Hindlimb muscle (tissue), 1 donor: ENCODE data around the gene TMEM203. TPM values are rescaled to one million over a fixed set of nuclear protein-coding genes. Genes with fewer than 3 reads are reported as not detected.

Source experiments
- DNase-seq: peaks from one replicate; pipeline ENCODE4 v3.0.0-alpha.2; 2013
- polyA plus RNA-seq: library from polyadenylated mRNA; unstranded; fragments of 120-200 nt; gene quantifications from one replicate; pipeline ENCODE4 v1.2.1, GENCODE V29; 2013; ENCODE audit not compliant: insufficient read length

Gene TMEM203
- polyA plus RNA-seq, 1 donor: 36.1 TPM

DNA sequence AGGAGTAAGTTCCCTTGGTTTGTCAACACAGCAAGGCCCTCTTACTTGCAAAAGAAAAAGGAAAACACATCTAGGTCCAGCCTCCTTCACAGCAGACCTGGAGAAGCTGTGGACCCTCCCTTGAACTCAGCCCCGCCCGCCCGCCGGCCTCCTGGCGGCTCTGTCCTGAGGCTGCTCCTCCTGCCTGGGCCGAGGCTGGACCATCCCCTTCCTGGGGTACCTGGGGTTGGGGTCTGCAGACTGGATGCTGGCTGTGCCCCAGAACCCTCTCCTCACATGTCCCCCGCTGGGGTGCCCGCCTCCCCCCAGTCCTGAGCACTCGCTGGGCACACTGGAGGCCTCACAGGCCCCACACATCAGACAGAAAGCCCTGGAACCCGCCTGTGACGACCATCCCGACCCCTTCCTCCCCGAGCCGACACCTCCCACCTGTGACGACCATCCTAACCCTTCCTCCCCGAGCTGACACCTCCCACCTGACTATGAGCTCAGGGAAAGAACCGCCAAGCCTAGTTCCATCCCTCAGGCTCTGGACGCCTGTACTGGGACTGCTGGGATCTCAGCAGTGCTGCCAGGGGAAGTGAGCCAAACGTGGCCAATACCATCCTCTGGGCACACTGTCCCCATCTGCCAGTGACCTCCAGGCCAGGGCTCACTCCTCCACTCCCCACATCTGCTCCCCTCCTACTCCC, 26.4 kb downstream of the TMEM203 start:
- no peak for DNase-seq

DNA sequence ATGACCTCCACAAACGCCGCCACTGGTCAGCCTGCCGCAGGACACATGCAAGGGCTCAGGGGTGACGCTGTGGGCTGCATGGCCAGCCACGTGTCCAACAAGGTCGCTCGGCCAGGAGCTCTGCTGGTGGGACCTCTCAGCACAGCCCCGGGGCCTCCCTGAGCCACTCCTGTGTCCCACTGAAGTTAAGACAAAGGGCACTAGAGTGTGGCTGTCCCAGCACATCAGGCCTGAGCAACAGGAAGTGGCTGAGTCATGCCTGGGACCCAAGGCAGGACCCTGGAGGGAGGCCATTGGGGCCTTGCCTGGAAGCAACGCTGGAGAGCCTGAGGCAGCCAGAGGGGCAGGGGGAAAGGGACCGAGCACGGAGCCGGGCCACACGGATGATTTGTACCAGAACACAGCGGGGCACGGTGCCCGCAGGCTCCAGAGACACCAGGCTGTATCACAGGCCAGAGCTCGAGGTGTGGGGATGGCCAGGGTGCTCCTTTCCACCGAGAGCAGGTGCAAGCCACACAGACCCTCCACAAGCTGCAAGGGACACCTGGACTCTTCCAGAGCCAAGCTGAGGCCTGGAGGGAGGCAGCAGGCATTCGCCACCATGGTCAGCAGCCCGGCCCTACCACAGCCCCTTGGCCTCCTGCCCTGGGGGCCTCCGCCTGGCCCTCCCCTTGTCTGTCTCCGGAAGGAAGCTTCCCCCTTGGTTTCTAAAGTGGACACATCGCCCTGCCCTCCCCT, 27.1 kb downstream of the TMEM203 start:
- no peak for DNase-seq

- no peak for DNase-seq
Measured at GRCh38 chr9:137176302-137177182, 28.9 kb downstream of the TMEM203 start.

- no peak for DNase-seq
Measured at GRCh38 chr9:137175345-137175961, 30.0 kb downstream of the TMEM203 start.

DNA sequence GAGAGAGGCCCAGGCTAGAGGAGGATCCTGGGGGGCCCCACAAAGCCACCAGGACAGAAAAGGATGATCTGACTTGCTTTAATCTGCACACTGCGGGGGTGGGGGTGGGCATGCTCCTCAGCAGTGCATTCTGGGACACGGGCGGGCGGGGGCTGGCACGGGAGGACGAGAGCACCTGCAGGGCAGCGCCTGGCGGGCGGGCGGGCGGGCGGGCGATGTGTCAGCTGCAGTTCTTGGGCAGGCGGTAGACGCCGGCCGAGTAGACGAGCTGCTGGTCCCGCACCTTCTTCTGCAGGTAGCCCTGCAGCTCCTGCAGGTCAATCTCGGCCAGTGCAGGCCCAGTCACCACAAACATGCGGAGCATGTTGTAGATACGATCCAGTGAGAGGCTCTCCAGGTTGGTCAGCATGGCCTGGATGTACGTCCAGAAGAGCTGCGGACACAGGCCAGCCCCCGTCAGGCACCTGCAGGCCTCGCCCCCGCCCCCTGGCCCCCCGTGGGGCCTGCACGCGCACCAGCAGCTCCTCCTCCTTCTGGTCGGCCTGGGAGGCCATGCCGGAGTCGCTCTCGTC, 30.6 kb downstream of the TMEM203 start:
- no peak for DNase-seq

DNA sequence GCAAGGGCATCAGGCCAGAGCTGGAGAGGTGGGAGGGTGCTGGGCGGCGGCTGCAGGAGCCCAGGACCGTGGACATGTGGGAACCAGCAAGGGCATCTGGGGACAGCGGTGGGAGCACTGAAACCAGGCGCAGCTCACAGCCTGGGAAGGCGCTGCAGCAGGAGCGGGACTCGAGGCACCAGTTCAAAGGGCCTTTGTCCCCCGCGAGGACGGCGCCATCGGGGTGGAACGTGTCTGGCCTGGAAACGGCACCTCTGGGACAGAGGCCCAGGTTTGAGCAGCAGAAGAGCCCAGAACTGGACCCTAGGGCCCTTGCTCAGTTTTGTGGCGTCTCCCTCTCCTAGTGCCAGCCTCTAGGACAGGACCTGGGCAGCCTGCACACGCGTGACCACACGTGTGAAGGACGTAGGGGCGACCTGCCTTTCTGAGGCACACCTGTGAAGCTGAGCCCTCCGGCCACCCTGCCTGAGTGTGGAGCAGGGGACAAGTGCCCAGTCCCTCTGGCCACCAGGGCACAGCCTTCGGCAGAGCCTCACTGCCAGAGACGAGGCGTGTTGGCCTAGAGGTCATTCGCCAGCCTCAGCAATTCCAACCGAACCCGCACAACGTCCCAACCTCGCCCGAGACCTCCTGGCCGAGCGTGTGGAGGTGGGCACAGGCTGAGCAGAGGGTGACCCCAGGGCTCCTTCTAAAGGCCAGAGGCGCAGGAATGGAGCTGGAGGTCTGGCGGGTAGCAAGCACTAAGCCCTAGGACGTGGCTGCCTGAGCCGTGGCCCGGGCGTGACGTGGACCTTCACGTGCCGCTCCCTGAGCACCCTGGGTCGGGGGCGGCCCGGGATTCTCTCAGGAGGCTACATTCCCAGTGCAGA, 31.4 kb downstream of the TMEM203 start:
- no peak for DNase-seq

DNA sequence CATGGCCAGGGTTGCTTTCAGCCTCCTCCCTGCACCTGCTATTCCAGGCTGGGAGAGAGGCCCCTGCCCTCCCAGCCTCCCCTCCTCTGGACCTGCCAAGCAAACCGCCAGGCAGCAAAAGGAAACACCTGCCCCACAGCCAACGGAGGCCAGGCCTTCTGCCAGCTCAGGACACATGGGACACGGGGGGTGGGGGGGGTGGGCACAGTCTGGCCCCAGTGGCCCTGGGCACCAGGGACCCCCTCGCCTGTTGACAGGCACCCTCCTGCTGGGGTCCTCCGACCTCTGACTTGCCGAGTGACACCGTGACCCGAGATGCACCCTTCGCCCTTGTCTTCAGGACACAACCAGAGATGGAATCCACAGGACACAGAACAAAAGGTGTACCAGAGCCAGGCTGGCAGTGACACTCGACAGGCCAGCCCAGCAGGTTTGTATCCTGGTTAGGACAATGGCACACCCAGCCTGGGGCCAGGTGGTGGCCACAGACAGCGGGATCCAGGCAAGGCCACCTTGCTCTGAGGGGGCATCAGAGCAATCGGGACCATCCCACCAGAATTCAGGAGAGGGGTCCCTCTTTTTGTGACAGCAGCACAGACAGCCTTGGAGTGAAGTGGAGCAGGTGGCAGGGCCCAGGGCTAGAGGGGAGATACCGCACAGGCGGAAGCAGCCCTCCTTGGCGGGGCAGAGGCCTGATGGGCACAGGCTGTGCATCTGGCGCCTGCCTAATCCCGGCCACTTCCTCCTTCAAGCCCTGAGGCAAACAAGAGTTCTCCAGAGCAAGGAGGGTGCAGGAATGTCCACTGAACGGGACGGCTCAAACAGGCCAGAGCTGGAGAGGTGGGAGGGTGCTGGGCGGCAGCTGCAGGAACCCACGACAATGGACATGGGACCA, 32.3 kb downstream of the TMEM203 start:
- DNase-seq: no peak

- DNase-seq: no peak
Measured at GRCh38 chr9:137171149-137171900, 34.1 kb downstream of the TMEM203 start.

- no peak for DNase-seq
Measured at GRCh38 chr9:137170486-137171148, 34.8 kb downstream of the TMEM203 start.

GRCh38 chr9:137169896-137170358, 35.5 kb downstream of the TMEM203 start, which contains the start of gene LRRC26:
Gene LRRC26 (minus strand): TSS chr9:137170051. CDS start chr9:137169943, 108 bp downstream.
- DNase-seq: no peak

DNA sequence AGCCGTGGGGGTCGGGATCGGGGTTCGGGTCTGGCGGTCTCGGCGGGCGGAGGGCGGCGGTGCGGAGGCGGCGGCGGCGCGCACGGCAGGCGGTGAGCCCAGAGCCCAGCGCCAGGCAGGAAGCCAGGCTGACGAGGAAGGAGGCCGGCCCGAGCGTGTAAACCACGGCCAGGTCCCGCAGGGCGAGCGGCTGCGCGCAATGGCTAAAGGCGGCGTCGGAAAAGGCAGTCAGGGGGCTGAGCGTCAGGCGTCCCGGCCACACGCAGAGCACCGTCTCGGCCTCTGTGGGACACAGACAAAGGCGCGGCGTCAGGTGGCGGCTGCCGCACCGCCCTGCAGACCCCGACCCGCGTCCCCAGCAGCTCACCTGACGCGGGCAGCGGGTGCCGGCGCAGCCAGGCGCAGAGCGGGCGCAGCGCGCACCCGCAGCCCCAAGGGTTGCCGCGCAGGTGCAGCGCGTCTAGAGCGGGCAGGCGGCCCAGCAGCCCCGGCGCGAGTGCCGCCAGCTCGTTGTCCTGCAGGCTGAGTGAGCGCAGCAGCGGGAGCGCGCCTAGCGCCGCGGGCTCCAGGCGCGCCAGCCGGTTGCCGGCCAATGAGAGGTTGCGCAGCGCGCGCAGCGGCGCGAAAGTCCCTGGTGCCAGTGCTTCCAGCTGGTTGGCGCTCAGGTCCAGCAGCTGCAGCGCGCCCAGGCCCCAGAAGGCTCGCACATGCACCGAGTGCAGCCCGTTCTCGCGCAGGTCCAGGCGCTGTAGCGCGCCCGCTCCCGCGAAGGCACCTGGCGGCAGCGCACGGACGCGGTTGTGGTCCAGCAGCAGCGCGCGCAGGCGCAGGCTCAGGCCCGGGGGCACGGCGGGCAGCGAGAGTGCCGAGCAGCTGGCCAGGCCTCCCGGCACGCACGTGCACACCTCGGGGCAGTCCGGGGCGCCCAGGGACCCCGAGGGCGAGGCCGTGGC, 36.3 kb downstream of the TMEM203 start:
- peak; percentile 48 for DNase-seq

GRCh38 chr9:137168573-137168903, 36.9 kb downstream of the TMEM203 start:
- DNase-seq: no peak

GRCh38 chr9:137167747-137168572, 37.5 kb downstream of the TMEM203 start:
- no peak for DNase-seq

DNA sequence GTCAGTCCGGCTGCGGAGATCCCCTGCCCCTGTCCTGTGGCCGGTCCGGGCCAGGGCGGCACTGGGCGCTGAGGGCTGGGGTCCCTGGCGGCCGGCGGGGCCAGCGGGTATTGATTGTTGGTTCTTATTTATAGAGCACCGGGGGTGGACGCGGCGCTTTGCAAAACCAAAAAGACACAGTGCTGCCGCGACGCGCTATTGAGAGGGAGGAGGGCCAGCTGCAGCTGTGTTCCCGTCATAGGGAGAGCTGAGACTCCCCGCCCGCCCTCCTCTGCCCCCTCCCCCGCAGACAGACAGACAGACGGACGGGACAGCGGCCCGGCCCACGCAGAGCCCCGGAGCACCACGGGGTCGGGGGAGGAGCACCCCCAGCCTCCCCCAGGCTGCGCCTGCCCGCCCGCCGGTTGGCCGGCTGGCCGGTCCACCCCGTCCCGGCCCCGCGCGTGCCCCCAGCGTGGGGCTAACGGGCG, 38.1 kb downstream of the TMEM203 start:
- no peak for DNase-seq

GRCh38 chr9:137166380-137167229, 38.8 kb downstream of the TMEM203 start:
- no peak for DNase-seq
